HEK293 (cell line): ENCODE data around the gene OR5AU1.
A peak's percentile ranks its signal among the peaks of the same experiment; 100 is the strongest.

Experiments
- GLIS2 ChIP-seq: fragments of 450-650 bp; formaldehyde crosslinking; IDR thresholded peaks from 2 replicates; pipeline ENCODE4 v1.5.1; 2016; ENCODE audit warnings: missing biosample characterization, missing genetic modification characterization
- KLF1 ChIP-seq: fragments of 450-650 bp; formaldehyde crosslinking; IDR thresholded peaks from 2 replicates; pipeline ENCODE4 v1.5.1; 2016; ENCODE audit warnings: missing biosample characterization, missing genetic modification characterization
- MZF1 ChIP-seq: fragments of 450-650 bp; formaldehyde crosslinking; IDR thresholded peaks from 2 replicates; pipeline ENCODE4 v1.5.1; 2017; ENCODE audit warnings: missing biosample characterization, missing genetic modification characterization, borderline replicate concordance
- REPIN1 ChIP-seq: fragments of 450-650 bp; formaldehyde crosslinking; IDR thresholded peaks from 2 replicates; pipeline ENCODE4 v1.5.1; 2017; ENCODE audit warnings: missing biosample characterization, missing genetic modification characterization, low read depth
- SP3 ChIP-seq: fragments of 450-650 bp; formaldehyde crosslinking; IDR thresholded peaks from 2 replicates; pipeline ENCODE4 v1.5.1; 2016; ENCODE audit warnings: missing biosample characterization, missing genetic modification characterization
- SP7 ChIP-seq: fragments of 450-650 bp; formaldehyde crosslinking; IDR thresholded peaks from 2 replicates; pipeline ENCODE4 v1.5.1; 2016; ENCODE audit warnings: missing biosample characterization, missing genetic modification characterization
- WT1 ChIP-seq: fragments of 450-650 bp; formaldehyde crosslinking; IDR thresholded peaks from 2 replicates; pipeline ENCODE4 v1.5.1; 2016; ENCODE audit warnings: missing biosample characterization, missing genetic modification characterization
- ZBTB17 ChIP-seq: fragments of 450-650 bp; formaldehyde crosslinking; IDR thresholded peaks from 2 replicates; pipeline ENCODE4 v1.5.1; 2016; ENCODE audit warnings: missing biosample characterization, missing genetic modification characterization
- ZNF132 ChIP-seq: fragments of 450-650 bp; formaldehyde crosslinking; IDR thresholded peaks from 2 replicates; pipeline ENCODE4 v1.5.1; 2017; ENCODE audit warnings: missing biosample characterization, missing genetic modification characterization, borderline replicate concordance
- ZNF138 ChIP-seq: fragments of 450-650 bp; formaldehyde crosslinking; IDR thresholded peaks from 2 replicates; pipeline ENCODE4 v1.5.1; 2016; ENCODE audit warnings: missing biosample characterization, missing genetic modification characterization, borderline replicate concordance
- ZNF155 ChIP-seq: fragments of 450-650 bp; formaldehyde crosslinking; IDR thresholded peaks from 2 replicates; pipeline ENCODE4 v1.5.1; 2016; ENCODE audit warnings: missing biosample characterization, missing genetic modification characterization
- ZNF37A ChIP-seq: fragments of 450-650 bp; IDR thresholded peaks from 2 replicates; pipeline ENCODE4 v1.5.1; 2018; ENCODE audit warnings: missing biosample characterization, missing genetic modification characterization
- ZNF548 ChIP-seq: fragments of 450-650 bp; formaldehyde crosslinking; IDR thresholded peaks from 2 replicates; pipeline ENCODE4 v1.5.1; 2016; ENCODE audit warnings: missing biosample characterization, missing genetic modification characterization
- ZNF571 ChIP-seq: fragments of 450-650 bp; formaldehyde crosslinking; IDR thresholded peaks from 2 replicates; pipeline ENCODE4 v1.5.0; 2017; ENCODE audit warnings: missing biosample characterization, missing genetic modification characterization
- ZNF664 ChIP-seq: fragments of 450-650 bp; formaldehyde crosslinking; IDR thresholded peaks from 2 replicates; pipeline ENCODE4 v1.5.1; 2016; ENCODE audit warnings: missing biosample characterization, missing genetic modification characterization
- ZNF830 ChIP-seq: fragments of 450-650 bp; IDR thresholded peaks from 2 replicates; pipeline ENCODE4 v1.5.0; 2018; ENCODE audit warnings: missing biosample characterization, missing genetic modification characterization, low read depth, mild to moderate bottlenecking, moderate library complexity
- ZNF843 ChIP-seq: fragments of 450-650 bp; formaldehyde crosslinking; IDR thresholded peaks from 2 replicates; pipeline ENCODE4 v1.5.1; 2016; ENCODE audit warnings: missing biosample characterization, missing genetic modification characterization
- ZSCAN16 ChIP-seq: fragments of 450-650 bp; formaldehyde crosslinking; IDR thresholded peaks from 2 replicates; pipeline ENCODE4 v1.5.1; 2016; ENCODE audit warnings: missing biosample characterization, missing genetic modification characterization
- ZSCAN23 ChIP-seq: fragments of 450-650 bp; formaldehyde crosslinking; IDR thresholded peaks from 2 replicates; pipeline ENCODE4 v1.5.1; 2016; ENCODE audit warnings: missing biosample characterization, missing genetic modification characterization
- ZXDB ChIP-seq: fragments of 450-650 bp; formaldehyde crosslinking; IDR thresholded peaks from 2 replicates; pipeline ENCODE4 v1.5.1; 2016; ENCODE audit warnings: missing biosample characterization, missing genetic modification characterization
- TF ChIP-seq, protein P1 (sequence below): fragments of 450-650 bp; formaldehyde crosslinking; IDR thresholded peaks from 2 replicates; pipeline ENCODE4 v1.5.1; 2016; ENCODE audit warnings: missing biosample characterization, missing genetic modification characterization, borderline replicate concordance
- TF ChIP-seq, protein P2 (sequence below): fragments of 450-650 bp; formaldehyde crosslinking; IDR thresholded peaks from 2 replicates; pipeline ENCODE4 v1.5.1; 2017; ENCODE audit warnings: missing biosample characterization, missing genetic modification characterization
- TF ChIP-seq, protein P3 (sequence below): fragments of 450-650 bp; IDR thresholded peaks from 2 replicates; pipeline ENCODE4 v1.5.1; 2018; ENCODE audit warnings: missing biosample characterization, mild to moderate bottlenecking, missing genetic modification characterization
- TF ChIP-seq, protein P4 (sequence below): fragments of 450-650 bp; formaldehyde crosslinking; IDR thresholded peaks from 2 replicates; pipeline ENCODE4 v1.5.1; 2016; ENCODE audit warnings: missing biosample characterization, missing genetic modification characterization
- TF ChIP-seq, protein P5 (sequence below): fragments of 450-650 bp; formaldehyde crosslinking; IDR thresholded peaks from 2 replicates; pipeline ENCODE4; 2016; ENCODE audit warnings: missing biosample characterization, missing genetic modification characterization
- TF ChIP-seq, protein P6 (sequence below): fragments of 450-650 bp; formaldehyde crosslinking; IDR thresholded peaks from 2 replicates; pipeline ENCODE4 v1.5.1; 2016; ENCODE audit warnings: missing biosample characterization, missing genetic modification characterization

The OR5AU1 gene

DNA sequence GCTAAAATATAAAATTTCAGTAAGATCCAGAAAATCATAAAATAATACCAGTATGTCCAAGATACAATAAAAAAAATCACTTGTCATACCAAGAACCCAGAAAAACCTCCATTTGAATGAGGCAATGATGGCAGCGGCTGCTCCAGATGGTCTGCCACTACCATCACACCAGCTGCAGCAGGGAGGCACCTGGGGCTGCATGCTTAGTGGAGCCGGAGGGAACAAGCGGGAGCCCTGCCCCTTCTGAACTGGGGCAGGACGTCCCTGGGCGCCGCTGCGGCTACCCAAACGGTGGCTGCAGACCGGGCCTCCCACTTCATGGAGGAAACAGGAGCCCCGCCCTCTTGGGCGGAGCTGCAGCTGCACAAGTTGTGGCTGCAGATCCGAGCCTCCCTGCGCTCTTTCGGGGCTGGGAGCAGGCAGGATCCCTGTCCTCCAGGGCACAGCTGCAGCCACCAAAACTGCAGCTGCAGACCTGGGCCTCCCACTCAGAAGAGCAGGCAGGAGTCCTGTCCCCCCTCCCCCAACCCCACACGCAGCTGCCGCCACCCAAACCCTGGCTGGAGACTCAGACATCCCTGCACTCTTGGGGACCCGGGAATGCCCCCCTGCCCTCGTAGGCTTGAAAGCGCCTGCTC is 36.1 kb upstream of the OR5AU1 start (continued):
- TF ChIP-seq ZNF132 (tag by site-specific recombination), result no peak
- TF ChIP-seq, protein P1, sequence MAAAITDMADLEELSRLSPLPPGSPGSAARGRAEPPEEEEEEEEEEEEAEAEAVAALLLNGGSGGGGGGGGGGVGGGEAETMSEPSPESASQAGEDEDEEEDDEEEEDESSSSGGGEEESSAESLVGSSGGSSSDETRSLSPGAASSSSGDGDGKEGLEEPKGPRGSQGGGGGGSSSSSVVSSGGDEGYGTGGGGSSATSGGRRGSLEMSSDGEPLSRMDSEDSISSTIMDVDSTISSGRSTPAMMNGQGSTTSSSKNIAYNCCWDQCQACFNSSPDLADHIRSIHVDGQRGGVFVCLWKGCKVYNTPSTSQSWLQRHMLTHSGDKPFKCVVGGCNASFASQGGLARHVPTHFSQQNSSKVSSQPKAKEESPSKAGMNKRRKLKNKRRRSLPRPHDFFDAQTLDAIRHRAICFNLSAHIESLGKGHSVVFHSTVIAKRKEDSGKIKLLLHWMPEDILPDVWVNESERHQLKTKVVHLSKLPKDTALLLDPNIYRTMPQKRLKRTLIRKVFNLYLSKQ (tag by site-specific recombination), result no peak
- TF ChIP-seq ZSCAN23 (tag by site-specific recombination), result no peak
- TF ChIP-seq, protein P2, sequence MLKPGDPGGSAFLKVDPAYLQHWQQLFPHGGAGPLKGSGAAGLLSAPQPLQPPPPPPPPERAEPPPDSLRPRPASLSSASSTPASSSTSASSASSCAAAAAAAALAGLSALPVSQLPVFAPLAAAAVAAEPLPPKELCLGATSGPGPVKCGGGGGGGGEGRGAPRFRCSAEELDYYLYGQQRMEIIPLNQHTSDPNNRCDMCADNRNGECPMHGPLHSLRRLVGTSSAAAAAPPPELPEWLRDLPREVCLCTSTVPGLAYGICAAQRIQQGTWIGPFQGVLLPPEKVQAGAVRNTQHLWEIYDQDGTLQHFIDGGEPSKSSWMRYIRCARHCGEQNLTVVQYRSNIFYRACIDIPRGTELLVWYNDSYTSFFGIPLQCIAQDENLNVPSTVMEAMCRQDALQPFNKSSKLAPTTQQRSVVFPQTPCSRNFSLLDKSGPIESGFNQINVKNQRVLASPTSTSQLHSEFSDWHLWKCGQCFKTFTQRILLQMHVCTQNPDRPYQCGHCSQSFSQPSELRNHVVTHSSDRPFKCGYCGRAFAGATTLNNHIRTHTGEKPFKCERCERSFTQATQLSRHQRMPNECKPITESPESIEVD (tag by site-specific recombination), result no peak
- TF ChIP-seq ZNF664 (tag by site-specific recombination), result no peak
- no peak for TF ChIP-seq ZNF37A (tag by site-specific recombination)
- no peak for TF ChIP-seq ZNF843 (tag by site-specific recombination)
- TF ChIP-seq ZBTB17 (tag by site-specific recombination), result peak; percentile 56
- no peak for TF ChIP-seq MZF1 (tag by site-specific recombination)
- TF ChIP-seq ZNF571 (tag by site-specific recombination), result no peak
- no peak for TF ChIP-seq ZNF548 (tag by site-specific recombination)
- TF ChIP-seq ZXDB, result peak; percentile 76
- TF ChIP-seq SP3 (tag by site-specific recombination), result peak; percentile 73
- TF ChIP-seq ZNF830 (tag by site-specific recombination), result no peak
- no peak for TF ChIP-seq REPIN1 (tag by site-specific recombination)
- no peak for TF ChIP-seq ZSCAN16 (tag by site-specific recombination)
- TF ChIP-seq, protein P3, sequence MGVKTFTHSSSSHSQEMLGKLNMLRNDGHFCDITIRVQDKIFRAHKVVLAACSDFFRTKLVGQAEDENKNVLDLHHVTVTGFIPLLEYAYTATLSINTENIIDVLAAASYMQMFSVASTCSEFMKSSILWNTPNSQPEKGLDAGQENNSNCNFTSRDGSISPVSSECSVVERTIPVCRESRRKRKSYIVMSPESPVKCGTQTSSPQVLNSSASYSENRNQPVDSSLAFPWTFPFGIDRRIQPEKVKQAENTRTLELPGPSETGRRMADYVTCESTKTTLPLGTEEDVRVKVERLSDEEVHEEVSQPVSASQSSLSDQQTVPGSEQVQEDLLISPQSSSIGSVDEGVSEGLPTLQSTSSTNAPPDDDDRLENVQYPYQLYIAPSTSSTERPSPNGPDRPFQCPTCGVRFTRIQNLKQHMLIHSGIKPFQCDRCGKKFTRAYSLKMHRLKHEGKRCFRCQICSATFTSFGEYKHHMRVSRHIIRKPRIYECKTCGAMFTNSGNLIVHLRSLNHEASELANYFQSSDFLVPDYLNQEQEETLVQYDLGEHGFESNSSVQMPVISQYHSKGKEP (tag by site-specific recombination), result peak; percentile 91
- TF ChIP-seq, protein P4, sequence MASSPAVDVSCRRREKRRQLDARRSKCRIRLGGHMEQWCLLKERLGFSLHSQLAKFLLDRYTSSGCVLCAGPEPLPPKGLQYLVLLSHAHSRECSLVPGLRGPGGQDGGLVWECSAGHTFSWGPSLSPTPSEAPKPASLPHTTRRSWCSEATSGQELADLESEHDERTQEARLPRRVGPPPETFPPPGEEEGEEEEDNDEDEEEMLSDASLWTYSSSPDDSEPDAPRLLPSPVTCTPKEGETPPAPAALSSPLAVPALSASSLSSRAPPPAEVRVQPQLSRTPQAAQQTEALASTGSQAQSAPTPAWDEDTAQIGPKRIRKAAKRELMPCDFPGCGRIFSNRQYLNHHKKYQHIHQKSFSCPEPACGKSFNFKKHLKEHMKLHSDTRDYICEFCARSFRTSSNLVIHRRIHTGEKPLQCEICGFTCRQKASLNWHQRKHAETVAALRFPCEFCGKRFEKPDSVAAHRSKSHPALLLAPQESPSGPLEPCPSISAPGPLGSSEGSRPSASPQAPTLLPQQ (tag by site-specific recombination), result peak; percentile 29; the same call in 1 of the 2 replicates
- TF ChIP-seq KLF1 (tag by site-specific recombination), result peak; percentile 65
- no peak for TF ChIP-seq WT1 (tag by site-specific recombination)
- no peak for TF ChIP-seq ZNF155 (tag by site-specific recombination)
- TF ChIP-seq, protein P5, sequence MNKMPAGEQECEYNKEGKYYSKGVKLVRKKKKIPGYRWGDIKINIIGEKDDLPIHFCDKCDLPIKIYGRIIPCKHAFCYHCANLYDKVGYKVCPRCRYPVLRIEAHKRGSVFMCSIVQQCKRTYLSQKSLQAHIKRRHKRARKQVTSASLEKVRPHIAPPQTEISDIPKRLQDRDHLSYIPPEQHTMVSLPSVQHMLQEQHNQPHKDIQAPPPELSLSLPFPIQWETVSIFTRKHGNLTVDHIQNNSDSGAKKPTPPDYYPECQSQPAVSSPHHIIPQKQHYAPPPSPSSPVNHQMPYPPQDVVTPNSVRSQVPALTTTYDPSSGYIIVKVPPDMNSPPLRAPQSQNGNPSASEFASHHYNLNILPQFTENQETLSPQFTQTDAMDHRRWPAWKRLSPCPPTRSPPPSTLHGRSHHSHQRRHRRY (tag by site-specific recombination), result no peak
- peak; percentile 42 for TF ChIP-seq SP7 (tag by site-specific recombination)
- TF ChIP-seq, protein P6, sequence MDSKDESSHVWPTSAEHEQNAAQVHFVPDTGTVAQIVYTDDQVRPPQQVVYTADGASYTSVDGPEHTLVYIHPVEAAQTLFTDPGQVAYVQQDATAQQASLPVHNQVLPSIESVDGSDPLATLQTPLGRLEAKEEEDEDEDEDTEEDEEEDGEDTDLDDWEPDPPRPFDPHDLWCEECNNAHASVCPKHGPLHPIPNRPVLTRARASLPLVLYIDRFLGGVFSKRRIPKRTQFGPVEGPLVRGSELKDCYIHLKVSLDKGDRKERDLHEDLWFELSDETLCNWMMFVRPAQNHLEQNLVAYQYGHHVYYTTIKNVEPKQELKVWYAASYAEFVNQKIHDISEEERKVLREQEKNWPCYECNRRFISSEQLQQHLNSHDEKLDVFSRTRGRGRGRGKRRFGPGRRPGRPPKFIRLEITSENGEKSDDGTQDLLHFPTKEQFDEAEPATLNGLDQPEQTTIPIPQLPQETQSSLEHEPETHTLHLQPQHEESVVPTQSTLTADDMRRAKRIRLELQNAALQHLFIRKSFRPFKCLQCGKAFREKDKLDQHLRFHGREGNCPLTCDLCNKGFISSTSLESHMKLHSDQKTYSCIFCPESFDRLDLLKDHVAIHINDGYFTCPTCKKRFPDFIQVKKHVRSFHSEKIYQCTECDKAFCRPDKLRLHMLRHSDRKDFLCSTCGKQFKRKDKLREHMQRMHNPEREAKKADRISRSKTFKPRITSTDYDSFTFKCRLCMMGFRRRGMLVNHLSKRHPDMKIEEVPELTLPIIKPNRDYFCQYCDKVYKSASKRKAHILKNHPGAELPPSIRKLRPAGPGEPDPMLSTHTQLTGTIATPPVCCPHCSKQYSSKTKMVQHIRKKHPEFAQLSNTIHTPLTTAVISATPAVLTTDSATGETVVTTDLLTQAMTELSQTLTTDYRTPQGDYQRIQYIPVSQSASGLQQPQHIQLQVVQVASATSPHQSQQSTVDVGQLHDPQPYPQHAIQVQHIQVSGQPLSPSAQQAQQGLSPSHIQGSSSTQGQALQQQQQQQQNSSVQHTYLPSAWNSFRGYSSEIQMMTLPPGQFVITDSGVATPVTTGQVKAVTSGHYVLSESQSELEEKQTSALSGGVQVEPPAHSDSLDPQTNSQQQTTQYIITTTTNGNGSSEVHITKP (tag by site-specific recombination), result peak; percentile 90
- TF ChIP-seq ZNF138 (tag by site-specific recombination), result no peak
- TF ChIP-seq GLIS2 (tag by site-specific recombination), result peak; percentile 77
